ENCODE results near the gene SOHLH2. TPM values are rescaled to one million over a fixed set of nuclear protein-coding genes. Genes with fewer than 3 reads are reported as not detected.

Gene SOHLH2
- total and polyA plus RNA-seq, 2 donors = 0.32 to 2.2 TPM

DNA sequence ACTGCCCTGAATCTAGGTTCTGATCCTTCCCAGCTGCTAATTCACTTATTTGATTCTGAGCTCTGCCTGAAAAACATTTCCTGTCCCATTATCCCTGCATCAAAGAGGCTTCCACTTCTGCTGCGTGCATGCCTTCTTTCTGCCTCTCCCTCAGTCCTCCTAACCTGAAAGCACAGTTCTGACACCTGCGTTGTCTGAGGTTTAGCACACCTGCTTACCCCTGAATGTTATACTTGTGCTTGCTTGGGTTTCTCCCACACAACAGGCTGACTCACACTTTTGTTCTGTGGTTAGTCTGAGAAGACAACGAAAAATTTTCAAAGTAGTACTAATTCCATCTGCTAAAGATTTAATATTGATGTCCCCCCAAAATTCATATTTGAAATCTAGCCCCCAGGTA is 3.1 kb upstream of the SOHLH2 start:
- no peak for DNase-seq (ENCODE audit: extremely low spot score)
- no peak overlapping the region for H3K27ac ChIP-seq (ENCODE audit: low read depth)
- H3K4me1 ChIP-seq (ENCODE audit: insufficient read depth) = no peaks in the 10 kb centered on the region
- no peaks in the 10 kb centered on the region for H3K36me3 ChIP-seq (ENCODE audit: insufficient read depth)
- WGBS = 83% methylated on average over 3 of the region's 3 CpGs
- H3K4me3 ChIP-seq (ENCODE audit: low read depth, low read length) = no peak overlapping the region

DNA sequence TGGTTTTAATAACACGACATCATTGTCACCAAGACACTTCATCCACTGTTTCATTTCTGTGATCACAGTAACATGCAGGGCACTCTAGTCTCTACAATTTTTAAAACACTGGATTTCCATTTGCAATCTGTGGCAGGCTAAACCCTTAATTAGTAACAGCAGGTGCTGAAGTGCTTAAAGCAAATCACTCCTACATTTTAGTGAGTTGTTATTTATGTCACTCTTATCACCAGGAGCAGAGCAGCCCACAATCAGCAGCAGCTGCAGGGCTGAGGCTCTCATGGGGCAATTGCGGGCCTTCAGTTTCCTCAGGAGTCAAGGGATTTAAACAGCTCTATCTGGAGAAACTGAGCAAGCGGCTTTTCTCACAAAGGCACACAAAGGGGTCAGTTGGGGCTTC is 1.6 kb downstream of the SOHLH2 start:
- Histone ChIP-seq H3K4me3 (ENCODE audit: low read depth, low read length) (no peak overlapping the region), H3K36me3 (ENCODE audit: insufficient read depth) (no peaks in the 10 kb centered on the region), H3K27ac (ENCODE audit: low read depth) (no peak overlapping the region), H3K4me1 (ENCODE audit: insufficient read depth) (no peaks in the 10 kb centered on the region)
- DNase-seq (ENCODE audit: extremely low spot score) = no peak
- 73% methylated on average over 3 of the region's 3 CpGs for WGBS

- H3K36me3 ChIP-seq (ENCODE audit: insufficient read depth) = no peaks in the 10 kb centered on the region
- WGBS = 72% methylated on average over 4 of the region's 4 CpGs
- H3K27ac ChIP-seq (ENCODE audit: low read depth) = no peak overlapping the region
- H3K4me3 ChIP-seq (ENCODE audit: low read depth, low read length) = no peak overlapping the region
- DNase-seq (ENCODE audit: extremely low spot score) = no peak
- no peaks in the 10 kb centered on the region for H3K4me1 ChIP-seq (ENCODE audit: insufficient read depth)
Observed at GRCh38 chr13:36211567-36211966, 2.8 kb downstream of the SOHLH2 start.

- DNase-seq (ENCODE audit: extremely low spot score) = no peak
- no peak overlapping the region for H3K4me3 ChIP-seq (ENCODE audit: low read depth, low read length)
- WGBS = 87% methylated on average over 4 of the region's 4 CpGs
- H3K4me1 ChIP-seq (ENCODE audit: insufficient read depth) = no peaks in the 10 kb centered on the region
- no peaks in the 10 kb centered on the region for H3K36me3 ChIP-seq (ENCODE audit: insufficient read depth)
- H3K27ac ChIP-seq (ENCODE audit: low read depth) = no peak overlapping the region
Observed at GRCh38 chr13:36210738-36211137, 3.6 kb downstream of the SOHLH2 start.

- H3K27ac ChIP-seq (ENCODE audit: low read depth) = no peak overlapping the region
- H3K4me1 ChIP-seq (ENCODE audit: insufficient read depth) = no peaks in the 10 kb centered on the region
- H3K4me3 ChIP-seq (ENCODE audit: low read depth, low read length) = no peak overlapping the region
- H3K36me3 ChIP-seq (ENCODE audit: insufficient read depth) = no peaks in the 10 kb centered on the region
- 83% methylated on average over 5 of the region's 5 CpGs for WGBS
- DNase-seq (ENCODE audit: extremely low spot score) = no peak
Observed at GRCh38 chr13:36207672-36208071, 6.7 kb downstream of the SOHLH2 start.

DNA sequence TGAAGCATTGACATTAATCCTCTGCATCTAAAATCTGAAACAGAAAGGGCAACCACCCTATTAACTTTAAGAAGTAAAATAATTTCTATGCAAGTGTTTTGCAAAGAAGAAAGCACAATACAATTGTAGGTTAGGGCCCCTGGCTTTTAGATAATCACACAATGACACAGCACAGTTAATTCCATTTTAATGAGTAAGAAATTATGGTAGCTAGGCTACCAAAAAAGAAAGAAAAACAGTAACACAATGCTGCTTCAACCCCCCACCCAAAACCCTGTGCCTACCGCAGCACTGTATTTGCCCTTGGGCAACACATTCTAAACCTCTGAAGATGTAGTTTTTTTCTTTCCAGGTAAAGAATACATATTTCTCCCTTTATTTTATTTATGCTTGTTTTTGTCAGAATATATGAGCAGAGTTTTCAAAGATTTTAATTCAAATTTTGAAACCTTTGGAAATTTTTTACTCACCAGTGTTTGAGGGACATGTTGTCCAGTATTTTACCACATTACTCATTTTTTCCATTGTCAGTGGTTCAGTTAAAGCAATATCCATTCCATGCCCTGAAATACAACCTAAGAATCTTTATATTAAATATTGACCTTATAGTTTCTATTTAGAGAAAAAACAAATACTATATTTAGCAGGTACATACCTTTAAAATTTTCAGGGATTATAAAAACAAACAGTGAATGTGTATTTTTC is 21.1 kb downstream of the SOHLH2 start:
- Histone ChIP-seq H3K27ac (ENCODE audit: low read depth) (no peak overlapping the region), H3K4me3 (ENCODE audit: low read depth, low read length) (no peak overlapping the region), H3K36me3 (ENCODE audit: insufficient read depth) (no peaks in the 10 kb centered on the region), H3K4me1 (ENCODE audit: insufficient read depth) (no peaks in the 10 kb centered on the region)
- 86% methylated on average over 1 of the region's 1 CpG for WGBS
- no peak for DNase-seq (ENCODE audit: extremely low spot score)

- Histone ChIP-seq H3K4me1 (ENCODE audit: insufficient read depth) (no peaks in the 10 kb centered on the region), H3K27ac (ENCODE audit: low read depth) (no peak overlapping the region), H3K4me3 (ENCODE audit: low read depth, low read length) (no peak overlapping the region), H3K36me3 (ENCODE audit: insufficient read depth) (no peaks in the 10 kb centered on the region)
- no peak for DNase-seq (ENCODE audit: extremely low spot score)
- WGBS = 84% methylated on average over 6 of the region's 6 CpGs
Observed at GRCh38 chr13:36192166-36192565, 22.2 kb downstream of the SOHLH2 start.

GRCh38 chr13:36190771-36191170 is 23.6 kb downstream of the SOHLH2 start:
- no peaks in the 10 kb centered on the region for H3K36me3 ChIP-seq (ENCODE audit: insufficient read depth)
- 80% methylated on average over 3 of the region's 3 CpGs for WGBS
- no peak overlapping the region for H3K27ac ChIP-seq (ENCODE audit: low read depth)
- no peak overlapping the region for H3K4me3 ChIP-seq (ENCODE audit: low read depth, low read length)
- no peak for DNase-seq (ENCODE audit: extremely low spot score)
- no peaks in the 10 kb centered on the region for H3K4me1 ChIP-seq (ENCODE audit: insufficient read depth)

- Histone ChIP-seq H3K4me3 (ENCODE audit: low read depth, low read length) (no peak overlapping the region), H3K27ac (ENCODE audit: low read depth) (no peak overlapping the region), H3K36me3 (ENCODE audit: insufficient read depth) (no peaks in the 10 kb centered on the region), H3K4me1 (ENCODE audit: insufficient read depth) (no peaks in the 10 kb centered on the region)
- 93% methylated on average over 1 of the region's 1 CpG for WGBS
- no peak for DNase-seq (ENCODE audit: extremely low spot score)
Observed at GRCh38 chr13:36188441-36188840, 25.9 kb downstream of the SOHLH2 start.

GRCh38 chr13:36183901-36184300 is 30.5 kb downstream of the SOHLH2 start:
- H3K4me1 ChIP-seq (ENCODE audit: insufficient read depth) = no peaks in the 10 kb centered on the region
- no peak for DNase-seq (ENCODE audit: extremely low spot score)
- H3K4me3 ChIP-seq (ENCODE audit: low read depth, low read length) = no peak overlapping the region
- no peaks in the 10 kb centered on the region for H3K36me3 ChIP-seq (ENCODE audit: insufficient read depth)
- no peak overlapping the region for H3K27ac ChIP-seq (ENCODE audit: low read depth)

DNA sequence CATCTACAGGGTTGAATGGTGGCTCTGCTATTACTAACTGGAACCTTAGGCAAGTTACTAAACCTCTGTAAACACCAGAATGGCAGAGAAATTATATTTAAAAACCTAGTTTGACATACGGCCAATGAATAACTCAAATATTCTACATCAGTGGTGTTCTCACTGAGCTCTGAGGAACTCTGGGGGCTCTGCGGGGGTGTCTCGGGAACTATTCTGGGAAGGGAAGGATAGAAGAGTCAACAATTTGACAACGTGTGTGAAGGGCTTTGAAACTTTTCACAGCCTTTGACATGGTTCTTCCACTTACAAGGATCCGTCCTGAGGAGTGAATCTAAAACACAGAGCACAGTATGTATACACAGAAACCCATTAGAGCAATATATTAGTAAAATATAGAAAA is 38.7 kb downstream of the SOHLH2 start:
- peaks cover 2% of the 10 kb centered on the region for H3K36me3 ChIP-seq (ENCODE audit: insufficient read depth)
- H3K4me3 ChIP-seq (ENCODE audit: low read depth, low read length) = no peak overlapping the region
- no peak for DNase-seq (ENCODE audit: extremely low spot score)
- no peaks in the 10 kb centered on the region for H3K4me1 ChIP-seq (ENCODE audit: insufficient read depth)
- no peak overlapping the region for H3K27ac ChIP-seq (ENCODE audit: low read depth)
- WGBS = 84% methylated on average over 5 of the region's 5 CpGs

GRCh38 chr13:36174923-36175322 is 39.4 kb downstream of the SOHLH2 start:
- WGBS = 79% methylated on average over 7 of the region's 7 CpGs
- Histone ChIP-seq H3K4me3 (ENCODE audit: low read depth, low read length) (no peak overlapping the region), H3K4me1 (ENCODE audit: insufficient read depth) (no peaks in the 10 kb centered on the region), H3K36me3 (ENCODE audit: insufficient read depth) (peaks cover 2% of the 10 kb centered on the region), H3K27ac (ENCODE audit: low read depth) (no peak overlapping the region)
- no peak for DNase-seq (ENCODE audit: extremely low spot score)

DNA sequence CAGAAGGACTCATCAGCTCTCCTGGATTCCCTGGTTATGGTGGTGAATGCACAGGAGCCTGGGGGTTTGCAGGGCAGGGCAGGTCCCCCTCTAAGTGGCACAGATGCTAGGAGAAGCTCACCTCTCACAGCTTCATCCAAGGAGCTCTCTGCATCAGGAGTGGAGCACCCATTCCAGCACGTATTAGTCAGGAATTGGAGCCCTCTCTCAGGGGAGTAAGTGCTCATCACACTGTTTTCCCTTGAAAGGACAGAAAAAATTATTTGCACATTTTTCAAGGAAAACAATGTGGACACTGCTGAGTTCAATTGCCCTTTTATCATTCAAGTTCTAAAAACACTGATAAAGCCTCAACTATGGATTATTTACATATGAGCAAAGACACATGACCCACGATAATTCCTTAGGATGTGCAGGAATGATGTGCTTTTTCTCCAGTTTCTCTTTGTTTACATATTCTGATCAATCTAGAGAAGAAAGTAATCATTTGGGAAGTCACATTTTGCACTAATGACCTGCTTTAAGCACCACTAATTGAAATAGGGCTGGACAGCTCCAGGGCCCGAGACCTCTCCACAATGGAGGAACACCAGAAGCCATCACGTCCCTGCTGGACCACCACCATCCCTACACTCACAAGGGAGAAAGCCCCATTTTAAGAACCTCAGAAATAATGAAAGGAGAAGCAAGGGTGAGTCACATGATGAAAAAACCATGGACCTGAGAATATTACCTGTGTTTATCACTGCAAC is 40.6 kb downstream of the SOHLH2 start:
- Histone ChIP-seq H3K36me3 (ENCODE audit: insufficient read depth) (peaks cover 2% of the 10 kb centered on the region), H3K27ac (ENCODE audit: low read depth) (no peak overlapping the region), H3K4me1 (ENCODE audit: insufficient read depth) (no peaks in the 10 kb centered on the region), H3K4me3 (ENCODE audit: low read depth, low read length) (no peak overlapping the region)
- 80% methylated on average over 4 of the region's 4 CpGs for WGBS
- DNase-seq (ENCODE audit: extremely low spot score) = no peak

- H3K36me3 ChIP-seq (ENCODE audit: insufficient read depth) = no peaks in the 10 kb centered on the region
- no peak overlapping the region for H3K27ac ChIP-seq (ENCODE audit: low read depth)
- H3K4me3 ChIP-seq (ENCODE audit: low read depth, low read length) = no peak overlapping the region
- WGBS = 80% methylated on average over 5 of the region's 5 CpGs
- no peaks in the 10 kb centered on the region for H3K4me1 ChIP-seq (ENCODE audit: insufficient read depth)
- peak; percentile 58 for DNase-seq (ENCODE audit: extremely low spot score)
Observed at GRCh38 chr13:36166046-36166445, 48.3 kb downstream of the SOHLH2 start.

All from urinary bladder (tissue), 4 donors.